ENCODE data around the gene PKD2.
"Not testable (repeated sequence)": the region's sequence is repeated elsewhere in the genome, so short reads cannot be mapped to it uniquely, and the experiment has no call there.

Gene PKD2

DNA sequence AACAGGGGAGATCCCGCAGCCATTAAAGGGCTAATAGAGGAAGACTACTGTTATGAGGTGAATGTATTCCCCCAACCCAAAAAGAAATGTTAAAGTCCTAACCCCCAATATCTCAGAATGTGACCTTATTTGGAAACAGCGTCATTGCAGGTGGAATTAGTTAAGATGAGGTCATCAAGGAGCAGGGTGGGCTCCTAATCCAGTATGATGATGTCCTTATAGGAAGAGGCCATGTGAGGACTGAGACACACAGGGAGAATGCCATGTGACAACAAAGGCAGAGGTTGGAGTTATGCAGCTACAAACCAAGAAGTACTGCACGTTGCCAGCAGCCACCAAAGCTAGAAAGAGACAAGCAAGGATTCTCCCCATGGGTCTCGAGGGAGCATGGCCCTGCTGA is 17.7 kb upstream of the PKD2 start:
- TF ChIP-seq CTCF (IDR thresholded peaks at IDR 0.05; ENCODE audit: low read length) (no peak), EZH2phosphoT487 (IDR thresholded peaks at IDR 0.05; ENCODE audit: low read length) (no peak), EZH2 (optimal IDR thresholded peaks at IDR 0.05; ENCODE audit: low read depth, low read length) (no peak)
- no peak for DNase-seq
- Histone ChIP-seq H3K9me3 (replicated peaks; ENCODE audit: insufficient read depth, low read length) (no peaks in the 10 kb centered on the region), H4K20me1 (ENCODE audit: insufficient read depth, low read length) (no peaks in the 10 kb centered on the region), H3K27ac (ENCODE audit: low read length) (no peak overlapping the region), H3K9ac (ENCODE audit: low read length) (no peak overlapping the region), H3K27me3 (replicated peaks; ENCODE audit: insufficient read depth, low read length) (no peaks in the 10 kb centered on the region), H3K36me3 (replicated peaks; ENCODE audit: insufficient read depth, low read length) (no peaks in the 10 kb centered on the region), H3F3A (ENCODE audit: insufficient read depth, low read length) (no peaks in the 10 kb centered on the region; the same call in 1 of the 2 replicates), H3K79me2 (ENCODE audit: low read length) (no peaks in the 10 kb centered on the region), H3K9me2 (replicated peaks; ENCODE audit: insufficient read depth, low read length) (no peaks in the 10 kb centered on the region), H3K4me2 (ENCODE audit: low read depth, low read length) (no peak overlapping the region), H3K4me1 (ENCODE audit: low read length) (no peaks in the 10 kb centered on the region; the same call in 1 of the 2 replicates), H2AFZ (ENCODE audit: low read length) (no peak overlapping the region), H3K4me3 (ENCODE audit: low read length) (no peak overlapping the region)

DNA sequence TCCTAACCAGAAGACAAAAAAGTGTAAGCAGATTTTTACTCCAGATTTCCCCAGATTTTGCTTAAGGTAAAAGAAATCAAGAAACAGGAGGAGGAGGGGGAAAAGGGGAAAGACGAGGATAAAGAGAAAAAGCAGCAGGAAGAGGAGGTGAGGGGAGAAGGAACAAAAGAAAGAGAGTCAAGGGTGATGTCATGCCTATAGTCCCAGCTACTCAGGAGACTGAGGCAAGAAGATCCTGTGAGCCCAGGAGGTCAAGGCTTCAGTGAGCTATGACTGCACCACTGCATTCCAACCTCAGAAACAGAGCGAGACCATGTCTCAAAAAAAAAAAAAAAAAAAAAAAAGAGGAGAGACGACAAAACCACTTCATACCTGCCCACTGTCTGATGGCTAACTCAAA is 12.0 kb upstream of the PKD2 start:
- no peaks in the 10 kb centered on the region for H3K27me3 ChIP-seq (replicated peaks; ENCODE audit: insufficient read depth, low read length)
- no peak overlapping the region for H2AFZ ChIP-seq (ENCODE audit: low read length)
- H3K36me3 ChIP-seq (replicated peaks; ENCODE audit: insufficient read depth, low read length) = no peaks in the 10 kb centered on the region
- no peak overlapping the region for H3K9ac ChIP-seq (ENCODE audit: low read length)
- H3F3A ChIP-seq (ENCODE audit: insufficient read depth, low read length) = no peaks in the 10 kb centered on the region; the same call in 1 of the 2 replicates
- H3K9me2 ChIP-seq (replicated peaks; ENCODE audit: insufficient read depth, low read length) = no peaks in the 10 kb centered on the region
- H3K79me2 ChIP-seq (ENCODE audit: low read length) = no peaks in the 10 kb centered on the region
- H3K27ac ChIP-seq (ENCODE audit: low read length) = no peak overlapping the region
- no peak for TF ChIP-seq EZH2phosphoT487 (IDR thresholded peaks at IDR 0.05; ENCODE audit: low read length)
- TF ChIP-seq EZH2 (optimal IDR thresholded peaks at IDR 0.05; ENCODE audit: low read depth, low read length) = no peak
- TF ChIP-seq CTCF (IDR thresholded peaks at IDR 0.05; ENCODE audit: low read length) = no peak
- no peaks in the 10 kb centered on the region for H4K20me1 ChIP-seq (ENCODE audit: insufficient read depth, low read length)
- no peak overlapping the region for H3K4me2 ChIP-seq (ENCODE audit: low read depth, low read length)
- no peaks in the 10 kb centered on the region; the same call in 1 of the 2 replicates for H3K4me1 ChIP-seq (ENCODE audit: low read length)
- H3K4me3 ChIP-seq (ENCODE audit: low read length) = no peak overlapping the region
- DNase-seq = no peak
- H3K9me3 ChIP-seq (replicated peaks; ENCODE audit: insufficient read depth, low read length) = no peaks in the 10 kb centered on the region

DNA sequence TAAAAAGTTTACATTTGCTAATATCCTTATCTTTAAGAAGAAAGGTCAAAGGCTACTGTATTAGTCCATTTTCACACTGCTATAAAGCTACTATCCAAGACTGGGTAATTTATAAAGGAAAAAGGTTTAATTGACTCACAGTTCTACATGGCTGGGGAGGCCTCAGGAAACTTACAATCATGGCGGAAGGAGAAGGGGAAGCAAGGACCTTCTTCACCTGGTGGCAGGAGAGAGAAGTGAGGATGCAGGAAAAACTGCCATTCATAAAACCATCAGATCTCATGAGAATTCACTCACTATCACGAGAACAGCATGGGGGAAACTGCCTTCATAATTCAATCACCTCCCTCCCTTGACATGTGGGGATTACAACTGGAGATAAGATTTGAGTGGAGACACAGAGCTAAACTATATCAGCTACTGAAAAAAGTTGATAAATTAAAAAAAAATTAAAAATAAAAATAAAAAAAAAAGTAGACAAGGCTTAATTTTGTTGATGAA is 8.2 kb upstream of the PKD2 start:
- not testable (repeated sequence) for H3K27ac ChIP-seq (ENCODE audit: low read length); H3K4me1 ChIP-seq (ENCODE audit: low read length); H3K4me3 ChIP-seq (ENCODE audit: low read length); H3K27me3 ChIP-seq (replicated peaks; ENCODE audit: insufficient read depth, low read length); H3K9me3 ChIP-seq (replicated peaks; ENCODE audit: insufficient read depth, low read length); H3K9me2 ChIP-seq (replicated peaks; ENCODE audit: insufficient read depth, low read length); H2AFZ ChIP-seq (ENCODE audit: low read length); H3K4me2 ChIP-seq (ENCODE audit: low read depth, low read length); H3K9ac ChIP-seq (ENCODE audit: low read length); H3F3A ChIP-seq (ENCODE audit: insufficient read depth, low read length); H3K79me2 ChIP-seq (ENCODE audit: low read length); H3K36me3 ChIP-seq (replicated peaks; ENCODE audit: insufficient read depth, low read length); DNase-seq; H4K20me1 ChIP-seq (ENCODE audit: insufficient read depth, low read length)

DNA sequence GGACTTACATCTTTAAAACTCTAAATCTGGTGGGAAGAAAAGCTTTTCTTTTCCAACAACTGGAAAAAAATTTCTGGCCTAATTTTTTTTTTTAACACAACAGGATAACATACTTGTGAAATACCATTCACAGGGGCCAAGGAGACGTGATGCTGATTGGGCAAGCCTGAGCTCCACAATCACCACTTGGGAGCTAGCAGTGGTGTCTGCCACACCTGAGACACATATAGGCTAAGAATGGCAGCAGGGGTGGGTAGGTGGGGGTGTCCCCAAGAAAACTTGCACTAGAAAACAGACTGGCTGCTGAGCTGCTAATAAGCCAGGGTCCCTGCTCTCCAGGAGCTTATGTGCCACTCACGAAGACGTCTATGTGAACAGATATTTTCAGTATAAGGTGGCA is 5.6 kb upstream of the PKD2 start:
- no peaks in the 10 kb centered on the region for H3K4me1 ChIP-seq (ENCODE audit: low read length)
- no peak overlapping the region for H3K4me2 ChIP-seq (ENCODE audit: low read depth, low read length)
- no peak overlapping the region for H2AFZ ChIP-seq (ENCODE audit: low read length)
- H3K27ac ChIP-seq (ENCODE audit: low read length) = no peak overlapping the region
- H3K4me3 ChIP-seq (ENCODE audit: low read length) = no peak overlapping the region
- TF ChIP-seq CTCF (IDR thresholded peaks at IDR 0.05; ENCODE audit: low read length) (no peak), EZH2 (optimal IDR thresholded peaks at IDR 0.05; ENCODE audit: low read depth, low read length) (no peak), EZH2phosphoT487 (IDR thresholded peaks at IDR 0.05; ENCODE audit: low read length) (no peak)
- no peaks in the 10 kb centered on the region for H3K36me3 ChIP-seq (replicated peaks; ENCODE audit: insufficient read depth, low read length)
- H4K20me1 ChIP-seq (ENCODE audit: insufficient read depth, low read length) = no peaks in the 10 kb centered on the region
- H3F3A ChIP-seq (ENCODE audit: insufficient read depth, low read length) = no peaks in the 10 kb centered on the region
- no peak overlapping the region for H3K9ac ChIP-seq (ENCODE audit: low read length)
- H3K9me3 ChIP-seq (replicated peaks; ENCODE audit: insufficient read depth, low read length) = no peaks in the 10 kb centered on the region
- no peaks in the 10 kb centered on the region for H3K9me2 ChIP-seq (replicated peaks; ENCODE audit: insufficient read depth, low read length)
- no peaks in the 10 kb centered on the region for H3K79me2 ChIP-seq (ENCODE audit: low read length)
- DNase-seq = no peak
- H3K27me3 ChIP-seq (replicated peaks; ENCODE audit: insufficient read depth, low read length) = no peaks in the 10 kb centered on the region

Data from MM.1S (cell line).